ENCODE measurements around the gene MIDN. TPM values are rescaled to one million over a fixed set of nuclear protein-coding genes. Genes with fewer than 3 reads are reported as not detected.
A peak's percentile ranks its signal among the peaks of the same experiment; 100 is the strongest.

MIDN gene
- total and polyA plus RNA-seq, 10 of the 15 experiments (the other 5 are each of a cell fraction or from before 2014, with no cell fraction given): 0.38 to 51.5 (median 7.2) TPM

DNA sequence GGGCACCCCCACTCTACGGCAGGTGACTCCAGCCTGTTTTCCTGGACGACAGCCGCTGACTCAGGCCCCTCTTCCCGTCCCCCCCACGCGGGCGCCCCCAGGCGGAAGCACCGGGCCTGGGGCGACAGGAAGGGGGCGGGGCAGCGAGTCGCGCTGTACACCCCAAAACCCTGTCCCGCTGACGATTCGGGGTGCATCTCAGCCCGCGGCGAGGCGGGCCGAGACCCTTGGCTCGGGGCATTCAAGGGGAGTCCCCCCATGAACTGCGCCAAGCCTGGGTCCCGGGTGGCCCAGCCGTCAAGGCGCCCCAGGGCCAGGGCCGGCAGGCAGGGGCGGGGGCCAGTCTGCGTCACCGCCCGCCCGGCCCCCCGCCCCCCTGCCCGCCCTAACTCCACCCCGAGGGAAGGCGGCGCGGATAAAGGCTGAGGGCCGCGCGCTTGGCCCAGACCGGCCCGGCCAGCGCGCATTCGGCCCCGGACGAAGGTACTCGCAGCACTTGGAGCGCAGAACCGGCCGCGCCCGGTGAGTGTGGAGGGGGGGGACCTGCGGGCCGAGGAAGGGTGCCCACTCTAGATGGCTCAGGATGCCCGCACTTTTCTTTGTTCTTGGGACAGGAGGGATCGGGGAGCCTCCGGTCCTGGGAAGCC, at the start of gene MIDN (continued):
- TF ChIP-seq, protein P1, sequence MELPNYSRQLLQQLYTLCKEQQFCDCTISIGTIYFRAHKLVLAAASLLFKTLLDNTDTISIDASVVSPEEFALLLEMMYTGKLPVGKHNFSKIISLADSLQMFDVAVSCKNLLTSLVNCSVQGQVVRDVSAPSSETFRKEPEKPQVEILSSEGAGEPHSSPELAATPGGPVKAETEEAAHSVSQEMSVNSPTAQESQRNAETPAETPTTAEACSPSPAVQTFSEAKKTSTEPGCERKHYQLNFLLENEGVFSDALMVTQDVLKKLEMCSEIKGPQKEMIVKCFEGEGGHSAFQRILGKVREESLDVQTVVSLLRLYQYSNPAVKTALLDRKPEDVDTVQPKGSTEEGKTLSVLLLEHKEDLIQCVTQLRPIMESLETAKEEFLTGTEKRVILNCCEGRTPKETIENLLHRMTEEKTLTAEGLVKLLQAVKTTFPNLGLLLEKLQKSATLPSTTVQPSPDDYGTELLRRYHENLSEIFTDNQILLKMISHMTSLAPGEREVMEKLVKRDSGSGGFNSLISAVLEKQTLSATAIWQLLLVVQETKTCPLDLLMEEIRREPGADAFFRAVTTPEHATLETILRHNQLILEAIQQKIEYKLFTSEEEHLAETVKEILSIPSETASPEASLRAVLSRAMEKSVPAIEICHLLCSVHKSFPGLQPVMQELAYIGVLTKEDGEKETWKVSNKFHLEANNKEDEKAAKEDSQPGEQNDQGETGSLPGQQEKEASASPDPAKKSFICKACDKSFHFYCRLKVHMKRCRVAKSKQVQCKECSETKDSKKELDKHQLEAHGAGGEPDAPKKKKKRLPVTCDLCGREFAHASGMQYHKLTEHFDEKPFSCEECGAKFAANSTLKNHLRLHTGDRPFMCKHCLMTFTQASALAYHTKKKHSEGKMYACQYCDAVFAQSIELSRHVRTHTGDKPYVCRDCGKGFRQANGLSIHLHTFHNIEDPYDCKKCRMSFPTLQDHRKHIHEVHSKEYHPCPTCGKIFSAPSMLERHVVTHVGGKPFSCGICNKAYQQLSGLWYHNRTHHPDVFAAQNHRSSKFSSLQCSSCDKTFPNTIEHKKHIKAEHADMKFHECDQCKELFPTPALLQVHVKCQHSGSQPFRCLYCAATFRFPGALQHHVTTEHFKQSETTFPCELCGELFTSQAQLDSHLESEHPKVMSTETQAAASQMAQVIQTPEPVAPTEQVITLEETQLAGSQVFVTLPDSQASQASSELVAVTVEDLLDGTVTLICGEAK (IDR thresholded peaks at IDR 0.05; ENCODE audit: borderline replicate concordance): no peak
- peak; percentile 43 to 60; a peak in 3 of 4 replicates for TF ChIP-seq BHLHE40 (IDR thresholded peaks at IDR 0.05; ENCODE audit: borderline replicate concordance in 1 of 2, low read depth in 2 of 2, low read length in 1 of 2)
- 0 out of 4 replicates have a peak, but pooled peaks of 1 of the 2 experiments have one; percentile 14 for TF ChIP-seq ETV6 (conservative IDR thresholded peaks at IDR 0.05 in 1 of 2, IDR thresholded peaks at IDR 0.05 in 1 of 2; ENCODE audit: borderline replicate concordance in 1 of 2, low read depth in 1 of 2)
- TF ChIP-seq NBN (IDR thresholded peaks at IDR 0.05): peak; percentile 66; the same call in 1 of the 2 replicates
- no peak for TF ChIP-seq NFIC (IDR thresholded peaks at IDR 0.05; ENCODE audit: low read depth, low read length)
- peak; percentile 3; the same call in 1 of the 2 replicates for TF ChIP-seq SMARCA5 (IDR thresholded peaks at IDR 0.05)
- peak; percentile 55; the same call in 1 of the 2 replicates for TF ChIP-seq TAF1 (IDR thresholded peaks at IDR 0.05; ENCODE audit: borderline replicate concordance, low read depth, low read length)
- TF ChIP-seq POU2F2 (IDR thresholded peaks at IDR 0.05; ENCODE audit: borderline replicate concordance, low read depth, low read length): peak; percentile 39; the same call in 1 of the 3 replicates
- TF ChIP-seq CREB1 (IDR thresholded peaks at IDR 0.05; ENCODE audit: low read depth): peak; percentile 55; the same call in 1 of the 2 replicates
- peak in 1 of 2 experiments; percentile 54; a peak in 1 of 4 replicates for TF ChIP-seq IKZF2 (IDR thresholded peaks at IDR 0.05)
- 0 out of 3 replicates have a peak, but pooled peaks of 1 of the 2 experiments have one; percentile 11 for TF ChIP-seq EGR1 (IDR thresholded peaks at IDR 0.05; ENCODE audit: borderline replicate concordance in 1 of 2, low read depth in 2 of 2, low read length in 2 of 2)

All from GM12878 (cell line).